A549 (cell line): Measurements from ENCODE around the gene DHRS3. TPM values are rescaled to one million over a fixed set of nuclear protein-coding genes. Genes with fewer than 3 reads are reported as not detected.
"Not testable (repeated sequence)": the region's sequence is repeated elsewhere in the genome, so short reads cannot be mapped to it uniquely, and the experiment has no call there.

Experiments
- ATAC-seq, 2 experiments: fragments of 200-7000 bp in 1 of 2; fragments of >200 bp in 1 of 2; cut with Nextera tagmentation in 1 of 2; cut with Tn5 transposase in 1 of 2; 3 replicates each; pipeline versions ENCODE4 v1.8.0 to v1.9.1; 2018 to 2020; ENCODE audit warnings: mild to moderate bottlenecking in 1 of 2, moderate library complexity in 1 of 2
- CTCF ChIA-PET: fragments of 300-600 bp; sonication (Branson Sonifier 250); formaldehyde crosslinking; extraction: SDS; loops from one replicate; lab custom pipeline; 2021; ENCODE audit warnings: antibody characterized with exemption, inconsistent platforms; lab: Yijun Ruan, JAX
- POLR2A ChIA-PET: fragments of 350-600 bp; formaldehyde crosslinking; extraction: SDS; loops from one replicate; lab custom pipeline; 2021; ENCODE audit warnings: antibody characterized with exemption, inconsistent platforms; lab: Yijun Ruan, JAX
- DNase-seq, 2 experiments: peaks; one replicate each; pipeline versions ENCODE4 v3.0.0 to v3.0.0-alpha.2; 2011 to 2016; ENCODE audit warnings: low read depth in 1 of 2, low spot score in 1 of 2
- FAIRE-seq: peaks from 2 replicates; lab custom pipeline; 2011; peaks lifted over from hg19 to GRCh38; lab: Jason Lieb, UNC
- H3K27ac ChIP-seq, 2 experiments: fragments of >200 bp; sonication (Bioruptor Twin); formaldehyde crosslinking; 3 replicates each; pipeline ENCODE4 v1.5.1; 2016 to 2017
- H3K4me1 ChIP-seq: fragments of >200 bp; sonication (Bioruptor Twin); formaldehyde crosslinking; 3 replicates; pipeline ENCODE4 v1.6.1; 2016
- H3K4me2 ChIP-seq: fragments of >200 bp; sonication (Bioruptor Twin); formaldehyde crosslinking; 3 replicates; pipeline ENCODE4 v1.6.1; 2016
- H3K4me3 ChIP-seq: fragments of >200 bp; sonication (Bioruptor Twin); formaldehyde crosslinking; 3 replicates; pipeline ENCODE4 v1.5.1; 2016
- H3K9me3 ChIP-seq: fragments of >200 bp; sonication (Bioruptor Twin); formaldehyde crosslinking; 3 replicates; pipeline ENCODE4 v1.6.1; 2016
- CHD2 ChIP-seq: fragments of 150-350 bp; IDR thresholded peaks from 2 replicates; pipeline ENCODE4 v1.6.1; 2014; ENCODE audit warnings: low read length; ENCODE audit not compliant: partially characterized antibody
- EHF ChIP-seq: fragments of 250-450 bp; sonication (Bioruptor Pico); IDR thresholded peaks from 2 replicates; pipeline ENCODE4 v1.5.0; 2020; ENCODE audit warnings: mild to moderate bottlenecking
- ESRRA ChIP-seq: fragments of 150-350 bp; IDR thresholded peaks from 2 replicates; pipeline ENCODE4 v1.6.1; 2014; ENCODE audit warnings: mild to moderate bottlenecking, low read length, borderline replicate concordance
- FOSL2 ChIP-seq, 2 experiments: fragments of 450-650 bp in 1 of 2; fragments of >200 bp in 1 of 2; sonication (Bioruptor Twin) in 1 of 2; formaldehyde crosslinking; IDR thresholded peaks; 2 replicates each; pipeline versions ENCODE4 v1.5.0 to v1.6.1; 2016 to 2020; ENCODE audit warnings: mild to moderate bottlenecking in 1 of 2, moderate library complexity in 1 of 2
- FOXS1 ChIP-seq: fragments of 250-450 bp; sonication (Bioruptor Pico); IDR thresholded peaks from 2 replicates; pipeline ENCODE4 v1.5.0; 2020; ENCODE audit warnings: mild to moderate bottlenecking, moderate library complexity
- HDAC2 ChIP-seq: fragments of 200-600 bp; sonication (generic); IDR thresholded peaks from 2 replicates; pipeline ENCODE4 v1.6.1; 2016
- HOXA7 ChIP-seq: fragments of 250-450 bp; sonication (Bioruptor Pico); IDR thresholded peaks from 2 replicates; pipeline ENCODE4 v1.5.0; 2020; ENCODE audit warnings: mild to moderate bottlenecking, moderate library complexity
- KDM1A ChIP-seq: fragments of 200-600 bp; sonication (generic); IDR thresholded peaks from 2 replicates; pipeline ENCODE4 v1.6.1; 2016; ENCODE audit warnings: low read depth, mild to moderate bottlenecking
- KDM5A ChIP-seq: fragments of 200-600 bp; sonication (generic); IDR thresholded peaks from 2 replicates; pipeline ENCODE4 v1.6.1; 2016; ENCODE audit warnings: antibody characterized with exemption, mild to moderate bottlenecking
- MAFK ChIP-seq: fragments of 450-650 bp; IDR thresholded peaks from 2 replicates; pipeline ENCODE4 v1.6.1; 2014; ENCODE audit not compliant: partially characterized antibody
- NFE2L2 ChIP-seq: fragments of 150-350 bp; conservative IDR thresholded peaks from 2 replicates; pipeline ENCODE4 v1.6.1; 2014; ENCODE audit warnings: low read length
- NPAS2 ChIP-seq: fragments of 250-450 bp; sonication (Bioruptor Pico); IDR thresholded peaks from 2 replicates; pipeline ENCODE4 v1.8.0; 2022; ENCODE audit warnings: mild to moderate bottlenecking, moderate library complexity, borderline replicate concordance
- RARB ChIP-seq: fragments of 250-450 bp; sonication (Bioruptor Pico); IDR thresholded peaks from 2 replicates; pipeline ENCODE4 v1.8.0; 2021; ENCODE audit warnings: mild to moderate bottlenecking, moderate library complexity
- TFCP2L1 ChIP-seq: fragments of 250-450 bp; sonication (Bioruptor Pico); IDR thresholded peaks from 2 replicates; pipeline ENCODE4 v1.5.0; 2021; ENCODE audit warnings: mild to moderate bottlenecking
- ZC3H11A ChIP-seq: fragments of 450-650 bp; IDR thresholded peaks from 2 replicates; pipeline ENCODE4 v1.6.1; 2014; ENCODE audit warnings: antibody characterized with exemption, mild to moderate bottlenecking
- ZNF302 ChIP-seq: fragments of 250-450 bp; sonication (Bioruptor Pico); IDR thresholded peaks from 2 replicates; pipeline ENCODE4 v1.9.0; 2021; ENCODE audit warnings: inconsistent platforms, mild to moderate bottlenecking, moderate library complexity
- WGBS: methylation state at CpG from one replicate; pipeline ENCODE4 v1.1.6; 2017; ENCODE audit errors: missing lambda C conversion rate; 5-methylcytosine and 5-hydroxymethylcytosine counted together
- polyA plus RNA-seq, 4 experiments: library from polyadenylated mRNA; depleted of rRNA in 3 of 4; stranded (reverse); fragments of >200 nt; fragmentation: RNase III in 1 of 4; extraction: RNeasy Plus Mini Kit Qiagen cat#74134 plus additional on column Dnase treatment in 1 of 4; gene quantifications; 2 replicates in 3 of 4; 3 replicates in 1 of 4; pipeline ENCODE4 v1.2.3, GENCODE V29; 2011 to 2017
- TF ChIP-seq, protein P1 (sequence below): fragments of >200 bp; sonication (Bioruptor Twin); formaldehyde crosslinking; IDR thresholded peaks from 2 replicates; pipeline ENCODE4 v1.6.1; 2016

The DHRS3 gene
- polyA plus RNA-seq, 2 of the 4 experiments (the other 2 are of a cell fraction), result 62.7 to 79.7 TPM

GRCh38 chr1:12658531-12659453, 40.8 kb upstream of the DHRS3 start (continued):
- no peak for TF ChIP-seq ESRRA
- TF ChIP-seq, all 56 proteins: peak for 5

GRCh38 chr1:12657885-12658512, 40.0 kb upstream of the DHRS3 start:
- WGBS, result 84% methylated on average over 9 of the region's 9 CpGs
- not testable (repeated sequence) for H3K4me3 ChIP-seq, FAIRE-seq, DNase-seq, ATAC-seq, H3K4me2 ChIP-seq, H3K9me3 ChIP-seq, H3K4me1 ChIP-seq
- ChIA-PET POLR2A (interaction anchor here (0.7 kb wide), 1 partner anchor 36 kb away, joined by 4 read pairs; no protein-coding TSS in a partner anchor), CTCF (interaction anchor here (0.8 to 5.1 kb wide), 27 partner anchors 9 to 403 kb away, joined by 3 to 57 read pairs (median 4); partner anchors contain the start of gene AADACL4)
- H3K27ac ChIP-seq, result peak overlapping the region in 1 of 2 experiments; percentile 61; a peak in 2 of 6 replicates

DNA sequence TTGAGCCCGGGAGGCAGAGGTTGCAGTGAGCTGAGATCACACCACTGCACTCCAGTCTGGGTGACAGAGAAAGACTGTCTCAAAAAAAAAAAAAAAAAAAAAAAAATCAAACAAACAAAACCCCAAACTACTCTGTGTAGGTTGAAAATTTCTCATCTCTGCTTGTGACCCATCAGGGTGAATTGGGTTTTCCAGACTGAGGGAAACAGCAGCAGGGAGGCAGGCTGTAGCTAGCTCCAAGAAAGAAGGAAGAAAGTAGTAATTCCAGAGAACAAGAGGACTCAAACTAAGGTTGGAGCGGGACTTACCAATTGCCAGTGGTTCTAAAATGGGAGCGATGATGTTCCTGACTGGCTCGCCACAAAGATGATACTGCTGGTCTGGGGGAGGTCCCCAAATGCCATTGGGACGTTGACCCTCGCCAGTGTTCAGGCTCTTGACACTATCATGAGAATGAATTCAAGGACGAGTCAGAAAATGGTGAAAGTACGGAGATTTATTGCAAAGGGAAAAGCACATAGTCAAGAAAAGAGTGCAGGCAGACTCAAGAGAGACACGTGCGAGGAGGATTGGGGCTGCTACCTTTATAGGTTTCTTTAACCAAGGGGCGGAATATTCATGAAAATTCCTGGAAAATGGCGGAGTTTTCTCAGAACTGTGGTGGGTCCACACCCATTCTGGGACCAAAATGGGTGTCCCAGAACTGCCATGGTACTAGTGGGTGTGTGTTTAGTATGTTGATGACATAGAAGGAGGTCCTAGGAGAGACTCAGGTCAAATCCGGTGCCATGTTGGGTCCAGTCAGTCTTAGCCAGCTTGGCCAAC, 39.3 kb upstream of the DHRS3 start:
- ChIA-PET POLR2A (no interaction called here), CTCF (interaction anchor here (0.7 to 5.1 kb wide), 12 partner anchors 8 to 384 kb away, joined by 3 to 57 read pairs (median 10); no protein-coding TSS in a partner anchor)
- H3K9me3 ChIP-seq, result no peaks in the 10 kb centered on the region
- 89% methylated on average over 12 of the region's 13 CpGs for WGBS
- no peak overlapping the region for H3K4me2 ChIP-seq
- TF ChIP-seq ZC3H11A, result no peak
- TF ChIP-seq HOXA7 (CRISPR knock-in tag), result no peak
- 0 out of 3 replicates have a peak, but pooled peaks cover 4% of the 10 kb centered on the region for H3K4me1 ChIP-seq
- DNase-seq, result no peak
- ATAC-seq, result no peak
- no peak for FAIRE-seq
- H3K27ac ChIP-seq, result no peak overlapping the region
- no peak overlapping the region for H3K4me3 ChIP-seq

GRCh38 chr1:12656575-12656974, 38.6 kb upstream of the DHRS3 start:
- ChIA-PET POLR2A (no interaction called here), CTCF (interaction anchor here (0.6 to 5.1 kb wide), 8 partner anchors 11 to 380 kb away, joined by 3 to 57 read pairs (median 4); no protein-coding TSS in a partner anchor)
- WGBS, result 67% methylated on average over 3 of the region's 4 CpGs
- Histone ChIP-seq H3K4me3 (no peak overlapping the region), H3K27ac (no peak overlapping the region), H3K9me3 (no peaks in the 10 kb centered on the region), H3K4me2 (no peak overlapping the region), H3K4me1 (0 out of 3 replicates have a peak, but pooled peaks cover 4% of the 10 kb centered on the region)
- ATAC-seq (no peak), DNase-seq (no peak), FAIRE-seq (no peak)
- no peak for TF ChIP-seq RARB
- TF ChIP-seq FOXS1 (CRISPR knock-in tag), result no peak
- no peak for TF ChIP-seq ZNF302
- TF ChIP-seq MAFK, result no peak
- TF ChIP-seq NFE2L2, result no peak
- no peak for TF ChIP-seq KDM1A
- no peak for TF ChIP-seq CHD2
- TF ChIP-seq TFCP2L1 (CRISPR knock-in tag), result no peak
- TF ChIP-seq EHF, result no peak
- TF ChIP-seq FOSL2 (IDR thresholded peaks at IDR 0.05), result no peak
- no peak for TF ChIP-seq FOSL2 (CRISPR knock-in tag; IDR thresholded peaks at IDR 0.05)
- TF ChIP-seq, protein P1, sequence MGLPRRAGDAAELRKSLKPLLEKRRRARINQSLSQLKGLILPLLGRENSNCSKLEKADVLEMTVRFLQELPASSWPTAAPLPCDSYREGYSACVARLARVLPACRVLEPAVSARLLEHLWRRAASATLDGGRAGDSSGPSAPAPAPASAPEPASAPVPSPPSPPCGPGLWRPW, result no peak
- no peak for TF ChIP-seq HDAC2
- TF ChIP-seq NPAS2 (CRISPR knock-in tag), result no peak
- TF ChIP-seq KDM5A, result no peak
- no peak for TF ChIP-seq HOXA7 (CRISPR knock-in tag)
